Endothelial cell of umbilical vein (primary cell): ENCODE results near the gene MYO1G.

Experiments
- POLR2A ChIP-seq: IDR thresholded peaks from 2 replicates; pipeline ENCODE4 v1.6.1; 2012; ENCODE audit warnings: low read depth, mild to moderate bottlenecking, control low read depth, low read length
- TF ChIP-seq, protein P1 (sequence below), 2 donors: IDR thresholded peaks; 1 replicate in 1 of 2; 2 replicates in 1 of 2; pipeline ENCODE4 v1.5.1; 2011; ENCODE audit warnings: low read length in 2 of 2, mild to moderate bottlenecking in 2 of 2, moderate library complexity in 2 of 2, control low read depth in 1 of 2, inconsistent platforms in 1 of 2, low read depth in 1 of 2; ENCODE audit not compliant: insufficient read depth in 1 of 2; ENCODE audit errors: extremely low read depth in 1 of 2

DNA sequence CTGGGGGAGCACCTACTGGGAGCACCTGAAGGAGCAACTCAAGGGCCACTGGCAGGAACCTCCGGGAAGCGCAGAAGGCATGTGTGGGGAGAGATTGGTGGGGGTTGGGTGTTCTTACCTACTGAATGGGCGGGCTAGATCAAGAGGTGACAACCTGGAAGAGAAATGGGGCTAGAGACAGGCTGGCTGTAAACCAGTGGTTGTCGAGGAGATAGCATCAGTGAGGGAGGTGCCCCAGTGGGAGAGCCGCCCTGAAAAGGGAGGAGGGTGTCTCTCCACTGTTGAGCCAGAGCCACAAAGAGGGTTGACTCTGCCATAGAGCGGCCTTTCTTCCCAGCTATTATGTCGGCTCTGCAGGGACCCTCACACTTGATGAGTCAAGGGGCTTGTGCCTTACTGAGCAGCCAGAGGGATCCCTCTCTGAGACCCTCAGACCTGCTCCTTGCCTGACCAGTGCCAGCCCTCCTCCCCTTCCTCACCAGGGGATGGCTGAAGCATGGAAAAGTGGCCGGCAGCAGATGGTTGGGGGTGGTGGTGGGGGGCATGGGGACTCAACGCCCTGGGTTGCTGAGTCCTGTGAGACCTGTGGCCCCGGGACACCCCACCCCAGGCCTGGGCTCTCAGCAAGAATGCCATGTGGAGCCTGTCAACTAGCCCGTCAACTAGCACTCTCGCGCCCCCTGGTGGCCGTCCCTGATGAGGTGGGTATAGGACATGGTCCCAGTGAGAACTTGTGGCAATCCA is 57.0 kb downstream of the MYO1G start:
- no peak for TF ChIP-seq POLR2A
- TF ChIP-seq, protein P1, sequence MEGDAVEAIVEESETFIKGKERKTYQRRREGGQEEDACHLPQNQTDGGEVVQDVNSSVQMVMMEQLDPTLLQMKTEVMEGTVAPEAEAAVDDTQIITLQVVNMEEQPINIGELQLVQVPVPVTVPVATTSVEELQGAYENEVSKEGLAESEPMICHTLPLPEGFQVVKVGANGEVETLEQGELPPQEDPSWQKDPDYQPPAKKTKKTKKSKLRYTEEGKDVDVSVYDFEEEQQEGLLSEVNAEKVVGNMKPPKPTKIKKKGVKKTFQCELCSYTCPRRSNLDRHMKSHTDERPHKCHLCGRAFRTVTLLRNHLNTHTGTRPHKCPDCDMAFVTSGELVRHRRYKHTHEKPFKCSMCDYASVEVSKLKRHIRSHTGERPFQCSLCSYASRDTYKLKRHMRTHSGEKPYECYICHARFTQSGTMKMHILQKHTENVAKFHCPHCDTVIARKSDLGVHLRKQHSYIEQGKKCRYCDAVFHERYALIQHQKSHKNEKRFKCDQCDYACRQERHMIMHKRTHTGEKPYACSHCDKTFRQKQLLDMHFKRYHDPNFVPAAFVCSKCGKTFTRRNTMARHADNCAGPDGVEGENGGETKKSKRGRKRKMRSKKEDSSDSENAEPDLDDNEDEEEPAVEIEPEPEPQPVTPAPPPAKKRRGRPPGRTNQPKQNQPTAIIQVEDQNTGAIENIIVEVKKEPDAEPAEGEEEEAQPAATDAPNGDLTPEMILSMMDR (IDR thresholded peaks at IDR 0.05; ENCODE audit: extremely low read depth in 1 of 2, insufficient read depth in 1 of 2, low read depth in 1 of 2, low read length in 2 of 2) = peak; percentile 75 to 91
